HG03571 (cell line): ENCODE results near the gene PAX7.
"Not testable (repeated sequence)": the region's sequence is repeated elsewhere in the genome, so short reads cannot be mapped to it uniquely, and the experiment has no call there.

Experiments
- ATAC-seq: cut with Tn5 transposase; IDR thresholded peaks from one replicate; pipeline ENCODE4 v1.9.1; 2021; ENCODE audit not compliant: unreplicated experiment

The PAX7 gene

GRCh38 chr1:18724801-18725200, 94.2 kb downstream of the PAX7 start:
- no peak for ATAC-seq

GRCh38 chr1:18725231-18725895, 94.7 kb downstream of the PAX7 start:
- ATAC-seq, result no peak

GRCh38 chr1:18726368-18726767, 95.7 kb downstream of the PAX7 start:
- no peak for ATAC-seq

GRCh38 chr1:18727956-18728355, 97.3 kb downstream of the PAX7 start:
- ATAC-seq, result no peak

GRCh38 chr1:18730321-18730720, 99.7 kb downstream of the PAX7 start:
- no peak for ATAC-seq

- no peak for ATAC-seq
These were observed 100.5 kb downstream of the PAX7 start for GRCh38 chr1:18731148-18731547.

DNA sequence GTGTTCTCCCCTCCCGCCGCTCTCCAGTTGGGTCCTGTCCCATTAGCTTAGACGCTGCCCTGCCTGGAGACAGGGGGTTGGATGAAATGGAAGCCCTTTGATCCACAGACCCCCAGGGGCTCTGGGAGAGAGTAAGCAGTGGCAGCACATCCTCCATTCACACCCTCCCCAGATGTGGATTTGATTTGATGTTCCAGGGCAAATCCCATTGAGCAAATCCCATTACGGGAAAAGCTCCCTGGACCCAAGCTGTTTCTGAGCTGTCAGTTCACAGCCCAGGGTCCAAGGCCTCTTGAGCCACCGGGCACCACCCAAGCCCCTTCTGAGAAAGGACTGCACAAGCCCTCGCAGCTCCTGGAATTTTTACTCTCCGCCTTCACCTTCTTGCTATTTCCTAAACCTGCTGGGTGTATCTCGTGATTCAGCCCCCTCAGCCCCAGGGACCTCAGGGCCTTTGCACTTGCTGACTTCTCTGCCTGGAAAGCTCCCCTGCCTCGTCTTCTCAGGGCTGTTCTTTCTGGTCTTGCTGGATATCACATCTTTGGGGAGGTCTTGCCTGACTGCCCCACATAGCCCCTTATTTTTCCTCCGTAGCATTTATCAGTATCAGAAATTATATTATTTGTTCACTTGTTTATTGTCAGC, 101.1 kb downstream of the PAX7 start:
- ATAC-seq, result no peak

DNA sequence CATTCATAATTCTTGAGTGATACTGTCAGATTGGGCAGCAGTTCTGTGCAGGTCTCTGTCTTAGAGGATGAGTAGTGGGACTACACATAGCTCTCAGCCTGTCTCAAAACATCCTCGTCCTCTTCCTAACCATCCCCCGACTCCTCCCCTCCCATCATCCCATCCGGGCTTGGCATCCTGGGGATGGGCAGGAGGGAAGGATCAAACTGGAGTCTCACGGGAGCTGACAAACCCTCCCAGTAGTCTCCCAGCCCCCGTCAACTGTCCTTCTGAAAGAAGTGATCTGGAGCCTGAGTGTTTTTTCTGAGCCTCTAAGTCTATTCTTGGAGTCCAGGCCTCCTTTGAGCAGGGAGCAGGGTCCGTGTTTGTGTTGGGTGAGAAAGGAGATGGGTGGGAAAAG, 102.0 kb downstream of the PAX7 start:
- ATAC-seq, result no peak

DNA sequence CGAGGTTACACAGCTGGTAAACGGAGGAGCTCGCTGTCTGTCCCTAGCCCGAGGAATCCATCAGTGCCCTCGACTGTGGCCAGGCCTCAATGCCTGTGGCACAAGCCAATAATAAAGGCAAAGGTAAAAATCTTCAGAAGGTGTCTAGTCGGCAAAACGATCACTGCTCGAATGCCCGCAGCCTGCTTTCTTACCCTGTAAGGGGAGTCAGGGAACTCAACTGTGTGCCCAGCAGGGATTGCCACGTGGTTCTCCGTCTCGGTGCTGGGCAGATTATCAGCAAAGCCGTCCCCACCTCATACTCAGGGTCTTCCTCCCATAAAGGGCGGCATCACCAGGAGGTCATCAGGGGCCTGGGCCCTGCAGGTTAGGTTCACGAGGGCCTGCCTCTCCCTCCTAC, 103.4 kb downstream of the PAX7 start:
- ATAC-seq, result no peak

GRCh38 chr1:18734461-18735223, 104.0 kb downstream of the PAX7 start:
- no peak for ATAC-seq

GRCh38 chr1:18735224-18735997, 104.8 kb downstream of the PAX7 start:
- ATAC-seq, result no peak

- no peak for ATAC-seq
These were observed 106.3 kb downstream of the PAX7 start for GRCh38 chr1:18736958-18737357.

DNA sequence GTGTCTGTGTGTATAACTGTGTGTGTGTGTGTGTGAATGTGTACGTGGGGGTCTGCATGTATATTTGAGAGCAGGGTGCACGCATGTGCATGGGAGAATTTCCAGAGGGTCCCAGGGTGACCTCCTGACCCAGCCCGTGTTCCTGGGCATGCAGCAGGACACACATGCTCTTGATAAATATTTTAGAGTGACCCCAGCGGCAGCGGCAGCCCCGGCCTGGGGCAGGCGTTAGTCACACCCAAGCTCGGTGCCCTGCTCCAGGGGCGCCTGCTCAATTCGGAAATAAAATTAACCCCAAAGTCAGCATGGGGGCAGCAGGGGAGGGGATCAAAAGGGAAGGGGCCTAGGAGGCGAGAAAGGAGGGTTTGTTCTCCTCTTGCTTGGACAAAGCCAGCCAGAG, 107.5 kb downstream of the PAX7 start:
- no peak for ATAC-seq

- no peak for ATAC-seq
These were observed 108.0 kb downstream of the PAX7 start for GRCh38 chr1:18738617-18739016.

DNA sequence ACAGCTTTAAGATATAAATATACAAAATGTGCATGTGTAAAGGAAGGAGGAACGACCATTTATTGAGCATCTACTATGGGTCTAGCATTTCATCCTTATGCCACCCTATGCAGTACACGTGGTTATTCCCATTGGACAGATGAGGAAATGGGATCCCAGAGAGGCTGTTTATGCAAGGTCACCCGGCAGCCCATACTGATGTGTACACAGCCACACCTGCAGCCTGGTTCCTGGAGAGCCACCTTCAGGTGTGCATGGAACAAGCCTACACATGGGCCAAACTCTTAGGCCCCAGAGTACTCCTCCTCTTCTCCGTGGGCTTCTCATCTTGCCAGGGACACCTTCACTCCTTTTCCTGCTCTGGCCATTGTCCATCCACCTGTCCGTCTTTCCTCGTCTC, 108.8 kb downstream of the PAX7 start:
- ATAC-seq, result no peak

- ATAC-seq, result no peak
These were observed 109.3 kb downstream of the PAX7 start for GRCh38 chr1:18739897-18740296.

DNA sequence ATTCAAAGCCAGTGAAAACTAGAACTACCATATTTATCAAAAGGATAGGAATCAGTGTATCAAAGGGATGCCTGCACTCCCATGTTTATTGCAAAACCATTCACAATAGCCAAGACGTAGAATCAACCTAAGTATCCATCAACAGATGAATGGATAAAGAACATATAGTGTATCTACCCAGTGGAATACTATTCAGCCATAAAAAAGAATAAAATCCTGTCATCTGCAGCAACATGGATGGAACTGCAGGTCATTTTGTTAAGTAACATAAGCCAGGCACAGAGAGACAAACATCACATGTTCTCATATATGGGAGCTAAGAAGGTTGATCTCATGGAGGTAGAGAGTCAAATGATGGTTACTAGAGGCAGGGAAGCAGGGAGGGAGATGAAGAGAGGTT, 110.0 kb downstream of the PAX7 start:
- no peak for ATAC-seq

- ATAC-seq, result no peak
These were observed 112.6 kb downstream of the PAX7 start for GRCh38 chr1:18743233-18743632.

DNA sequence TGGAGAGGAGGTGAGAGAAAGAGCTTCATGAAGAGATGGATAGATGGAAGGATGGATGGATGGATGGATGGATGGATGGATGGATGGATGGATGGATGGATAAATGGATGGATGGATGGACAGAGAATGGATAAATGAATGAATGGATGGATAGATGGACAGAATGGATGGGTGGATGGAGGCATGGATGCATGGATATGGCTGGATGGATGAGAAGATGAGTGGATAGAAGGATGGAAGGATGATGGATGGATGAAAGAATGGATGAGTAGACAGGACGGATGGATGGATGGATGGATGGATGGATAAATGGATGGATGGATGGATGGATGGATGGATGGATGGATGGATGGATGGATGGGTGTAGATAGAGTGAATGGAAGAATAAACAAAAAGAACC, 113.7 kb downstream of the PAX7 start:
- ATAC-seq, result not testable (repeated sequence)

GRCh38 chr1:18746981-18747380, 116.3 kb downstream of the PAX7 start:
- ATAC-seq, result no peak

- ATAC-seq, result no peak
These were observed 117.0 kb downstream of the PAX7 start for GRCh38 chr1:18747671-18748070.
